Body of pancreas (tissue), 4 donors: ENCODE data around the gene SLC9A1.

ENCODE experiments used
- POLR2A ChIP-seq, 3 donors: fragments of 450-650 bp; IDR thresholded peaks; one replicate each; pipeline ENCODE4 v1.6.1; 2016; ENCODE audit warnings: antibody characterized with exemption in 3 of 3, mild to moderate bottlenecking in 2 of 3
- TF ChIP-seq, protein P1 (sequence below), 7 experiments: fragments of 450-650 bp in 4 of 7; fragments of 200-600 bp in 3 of 7; sonication (generic) in 3 of 7; IDR thresholded peaks; one replicate each; pipeline ENCODE4 v1.5.1; 2016 to 2019; ENCODE audit warnings: antibody characterized with exemption in 7 of 7

DNA sequence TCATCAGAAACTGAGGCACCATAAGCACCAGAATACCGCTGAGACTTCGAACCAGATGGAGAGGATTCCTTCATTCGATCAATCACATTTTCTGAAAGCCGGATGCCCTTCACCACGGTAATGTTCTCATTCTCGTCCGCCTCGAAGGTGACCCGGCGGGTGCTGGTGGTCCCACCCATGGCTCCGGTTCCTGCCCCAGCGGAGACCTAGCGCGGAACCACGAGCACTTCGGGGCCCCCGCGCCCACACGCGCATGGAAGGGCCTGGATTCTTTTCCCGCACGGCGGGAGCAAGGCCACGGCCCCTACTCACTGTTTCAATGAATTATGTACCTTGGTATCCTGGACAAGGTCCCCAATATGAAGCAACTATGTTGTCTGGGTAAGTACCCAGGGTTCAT, 46.4 kb upstream of the SLC9A1 start:
- TF ChIP-seq, protein P1, sequence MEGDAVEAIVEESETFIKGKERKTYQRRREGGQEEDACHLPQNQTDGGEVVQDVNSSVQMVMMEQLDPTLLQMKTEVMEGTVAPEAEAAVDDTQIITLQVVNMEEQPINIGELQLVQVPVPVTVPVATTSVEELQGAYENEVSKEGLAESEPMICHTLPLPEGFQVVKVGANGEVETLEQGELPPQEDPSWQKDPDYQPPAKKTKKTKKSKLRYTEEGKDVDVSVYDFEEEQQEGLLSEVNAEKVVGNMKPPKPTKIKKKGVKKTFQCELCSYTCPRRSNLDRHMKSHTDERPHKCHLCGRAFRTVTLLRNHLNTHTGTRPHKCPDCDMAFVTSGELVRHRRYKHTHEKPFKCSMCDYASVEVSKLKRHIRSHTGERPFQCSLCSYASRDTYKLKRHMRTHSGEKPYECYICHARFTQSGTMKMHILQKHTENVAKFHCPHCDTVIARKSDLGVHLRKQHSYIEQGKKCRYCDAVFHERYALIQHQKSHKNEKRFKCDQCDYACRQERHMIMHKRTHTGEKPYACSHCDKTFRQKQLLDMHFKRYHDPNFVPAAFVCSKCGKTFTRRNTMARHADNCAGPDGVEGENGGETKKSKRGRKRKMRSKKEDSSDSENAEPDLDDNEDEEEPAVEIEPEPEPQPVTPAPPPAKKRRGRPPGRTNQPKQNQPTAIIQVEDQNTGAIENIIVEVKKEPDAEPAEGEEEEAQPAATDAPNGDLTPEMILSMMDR (IDR thresholded peaks at IDR 0.05) = no peak
- TF ChIP-seq POLR2A (IDR thresholded peaks at IDR 0.05) = no peak
